H9 (cell line): ENCODE data around the gene EDAR. TPM values are rescaled to one million over a fixed set of nuclear protein-coding genes. Genes with fewer than 3 reads are reported as not detected.

Source experiments
- DNase-seq: peaks from one replicate; pipeline ENCODE4 v3.0.0-alpha.2; 2017
- H2AFZ ChIP-seq: one replicate; pipeline ENCODE4 v1.6.1; 2013; ENCODE audit warnings: mild to moderate bottlenecking, low read length, control low read depth, moderate library complexity
- H2AK5ac ChIP-seq: 2 replicates; pipeline ENCODE4 v1.6.1; 2013; ENCODE audit warnings: low read length, control low read depth, mixed read lengths; ENCODE audit not compliant: insufficient read length
- H2BK120ac ChIP-seq: one replicate; pipeline ENCODE4 v1.6.1; 2013; ENCODE audit warnings: low read depth, mild to moderate bottlenecking, low read length, control low read depth, inconsistent platforms; ENCODE audit not compliant: poor library complexity, severe bottlenecking
- H2BK12ac ChIP-seq: 2 replicates; pipeline ENCODE4 v1.6.1; 2013; ENCODE audit warnings: low read length, control low read depth, mixed read lengths, low read depth; ENCODE audit not compliant: insufficient read length
- H2BK15ac ChIP-seq: 2 replicates; pipeline ENCODE4 v1.6.1; 2013; ENCODE audit warnings: low read depth, low read length, control low read depth
- H2BK20ac ChIP-seq: one replicate; pipeline ENCODE4 v1.6.1; 2013; ENCODE audit warnings: low read depth, mild to moderate bottlenecking, low read length, control low read depth, inconsistent platforms; ENCODE audit not compliant: poor library complexity, severe bottlenecking
- H2BK5ac ChIP-seq: 2 replicates; pipeline ENCODE4 v1.6.1; 2013; ENCODE audit warnings: low read length, control low read depth, mixed read lengths; ENCODE audit not compliant: insufficient read length
- H3K14ac ChIP-seq: 2 replicates; pipeline ENCODE4 v1.6.1; 2013; ENCODE audit warnings: low read length, control low read depth; ENCODE audit not compliant: insufficient read depth
- H3K18ac ChIP-seq: 2 replicates; pipeline ENCODE4 v1.6.1; 2013; ENCODE audit warnings: low read depth, mild to moderate bottlenecking, mixed read lengths, low read length, control low read depth; ENCODE audit not compliant: insufficient read length
- H3K23ac ChIP-seq: 2 replicates; pipeline ENCODE4 v1.6.1; 2013; ENCODE audit warnings: low read length, control low read depth, mixed read lengths, low read depth; ENCODE audit not compliant: insufficient read length
- H3K23me2 ChIP-seq: 2 replicates; pipeline ENCODE4 v1.6.1; 2013; ENCODE audit warnings: low read depth, mild to moderate bottlenecking, mixed read lengths, low read length, control low read depth; ENCODE audit not compliant: insufficient read length, poor library complexity, severe bottlenecking
- H3K27ac ChIP-seq: 2 replicates; pipeline ENCODE4 v1.5.1; 2013; ENCODE audit warnings: low read length, control low read depth, mixed read lengths, low read depth; ENCODE audit not compliant: insufficient read length
- H3K27me3 ChIP-seq: 2 replicates; pipeline ENCODE4 v1.6.1; 2013; ENCODE audit warnings: low read length, control low read depth, inconsistent platforms; ENCODE audit not compliant: insufficient read depth
- H3K4ac ChIP-seq: 2 replicates; pipeline ENCODE4 v1.6.1; 2013; ENCODE audit warnings: low read depth, mild to moderate bottlenecking, control low read depth, inconsistent platforms, low read length, moderate library complexity
- H3K4me1 ChIP-seq: 2 replicates; pipeline ENCODE4 v1.6.1; 2013; ENCODE audit warnings: low read length, control low read depth, inconsistent platforms; ENCODE audit not compliant: insufficient read depth
- H3K4me2 ChIP-seq: 2 replicates; pipeline ENCODE4 v1.6.1; 2013; ENCODE audit warnings: low read length, control low read depth, mixed read lengths; ENCODE audit not compliant: insufficient read length, insufficient read depth
- H3K56ac ChIP-seq: 2 replicates; pipeline ENCODE4 v1.6.1; 2013; ENCODE audit warnings: low read depth, mild to moderate bottlenecking, mixed read lengths, low read length, control low read depth; ENCODE audit not compliant: insufficient read length
- H3K79me1 ChIP-seq: 2 replicates; pipeline ENCODE4 v1.6.1; 2013; ENCODE audit warnings: low read depth, mild to moderate bottlenecking, moderate library complexity, low read length, control low read depth, inconsistent platforms; ENCODE audit not compliant: insufficient read depth, poor library complexity, severe bottlenecking
- H3K79me2 ChIP-seq: 2 replicates; pipeline ENCODE4 v1.6.1; 2013; ENCODE audit warnings: low read length, control low read depth, inconsistent platforms; ENCODE audit not compliant: insufficient read depth
- H3K9ac ChIP-seq: 2 replicates; pipeline ENCODE4 v1.6.1; 2013; ENCODE audit warnings: low read length, control low read depth, mixed read lengths; ENCODE audit not compliant: insufficient read length; ENCODE audit errors: extremely low read depth
- H3K9me3 ChIP-seq: one replicate; pipeline ENCODE4 v1.6.1; 2013; ENCODE audit warnings: low read depth, low read length, inconsistent platforms; ENCODE audit not compliant: control insufficient read depth
- H3T11ph ChIP-seq: one replicate; pipeline ENCODE4 v1.6.1; 2013; ENCODE audit warnings: mild to moderate bottlenecking, low read length, control low read depth, inconsistent platforms
- H4K20me1 ChIP-seq: one replicate; pipeline ENCODE4 v1.6.1; 2013; ENCODE audit not compliant: control insufficient read depth, insufficient read length, insufficient read depth
- H4K5ac ChIP-seq: 2 replicates; pipeline ENCODE4 v1.6.1; 2013; ENCODE audit warnings: low read depth, mild to moderate bottlenecking, mixed read lengths, low read length, control low read depth; ENCODE audit not compliant: insufficient read length
- H4K8ac ChIP-seq: replicated peaks from 2 replicates; pipeline ENCODE4 v1.6.1; 2013; ENCODE audit warnings: low read length, control low read depth, mixed read lengths, low read depth; ENCODE audit not compliant: insufficient read length
- H4K91ac ChIP-seq: 2 replicates; pipeline ENCODE4 v1.6.1; 2013; ENCODE audit warnings: low read depth, mild to moderate bottlenecking, moderate library complexity, mixed read lengths, low read length, control low read depth; ENCODE audit not compliant: insufficient read length
- H3K27ac Mint-ChIP-seq, 3 experiments: 2 replicates in 2 of 3; 3 replicates in 1 of 3; pipeline ENCODE4 v1.8.0; 2020 to 2021; ENCODE audit warnings: mixed read lengths in 3 of 3, mild to moderate bottlenecking in 1 of 3, moderate library complexity in 1 of 3
- H3K27me3 Mint-ChIP-seq: 2 replicates; pipeline ENCODE4 v1.8.0; 2021; ENCODE audit warnings: low read depth, mild to moderate bottlenecking, moderate library complexity, mixed read lengths
- H3K36me3 Mint-ChIP-seq, 3 experiments: 2 replicates in 2 of 3; 3 replicates in 1 of 3; pipeline ENCODE4 v1.8.0; 2020 to 2021; ENCODE audit warnings: low read depth in 3 of 3, mixed read lengths in 3 of 3; ENCODE audit not compliant: insufficient read depth in 1 of 3
- H3K4me1 Mint-ChIP-seq, 2 experiments: 2 replicates each; pipeline ENCODE4 v1.8.0; 2020; ENCODE audit warnings: mixed read lengths in 2 of 2
- H3K4me3 Mint-ChIP-seq, 2 experiments: 2 replicates in 1 of 2; 3 replicates in 1 of 2; pipeline ENCODE4 v1.8.0; 2020 to 2021; ENCODE audit warnings: mild to moderate bottlenecking in 2 of 2, mixed read lengths in 2 of 2, moderate library complexity in 1 of 2
- H3K9me3 Mint-ChIP-seq, 2 experiments: 2 replicates in 1 of 2; 3 replicates in 1 of 2; pipeline ENCODE4 v1.8.0; 2020; ENCODE audit warnings: mild to moderate bottlenecking in 2 of 2, mixed read lengths in 2 of 2, moderate library complexity in 1 of 2
- WGBS: extraction: QIAGEN DNeasy Blood & Tissue Kit; methylation state at CpG from one replicate; pipeline ENCODE4 v1.1.7; 2013; ENCODE audit warnings: missing lambda C conversion rate, low lambda C conversion rate, mixed read lengths; ENCODE audit not compliant: insufficient read length; ENCODE audit errors: extremely low coverage; 5-methylcytosine and 5-hydroxymethylcytosine counted together
- total RNA-seq: library from RNA; stranded (reverse); gene quantifications from 2 replicates; pipeline ENCODE4 v1.2.1, GENCODE V29; 2021
- TF ChIP-seq, protein P1 (sequence below): fragments of 200-600 bp; sonication (generic); conservative IDR thresholded peaks from 3 replicates; pipeline ENCODE4 v1.8.0; 2021; ENCODE audit warnings: antibody characterized with exemption, mild to moderate bottlenecking

The EDAR gene
- total RNA-seq, 1 experiment from 2014 or later = not detected

- Histone ChIP-seq H3K9ac (no peak overlapping the region), H3K27ac (no peak overlapping the region), H3K18ac (no peak overlapping the region), H3K79me1 (no peaks in the 10 kb centered on the region), H2BK5ac (no peak overlapping the region), H2AK5ac (no peak overlapping the region), H3K79me2 (no peaks in the 10 kb centered on the region), H3K14ac (no peak overlapping the region), H4K5ac (no peak overlapping the region), H3K23ac (no peak overlapping the region), H4K91ac (no peak overlapping the region), H2BK20ac (no peak overlapping the region), H3T11ph (no peak overlapping the region), H3K4ac (no peak overlapping the region), H3K4me1 (no peaks in the 10 kb centered on the region), H3K56ac (no peak overlapping the region), H4K20me1 (no peaks in the 10 kb centered on the region), H4K8ac (no peak overlapping the region), H2AFZ (no peak overlapping the region), H3K4me2 (no peak overlapping the region), H2BK12ac (no peak overlapping the region), H2BK15ac (no peak overlapping the region), H2BK120ac (no peak overlapping the region), H3K27me3 (no peaks in the 10 kb centered on the region; the same call in 1 of the 2 replicates), H3K9me3 (no peaks in the 10 kb centered on the region), H3K23me2 (no peaks in the 10 kb centered on the region)
- Mint-ChIP-seq H3K27me3 (peaks cover 11% of the 10 kb centered on the region), H3K4me1 (peaks cover 0 to 5% of the 10 kb centered on the region in 2 experiments; a peak in 1 of 4 replicates), H3K4me3 (no peak overlapping the region), H3K27ac (no peak overlapping the region), H3K36me3 (no peaks in the 10 kb centered on the region), H3K9me3 (no peaks in the 10 kb centered on the region)
- no peak for DNase-seq
- no CpG with 5 or more reads among the region's 4 CpGs for WGBS
- TF ChIP-seq, protein P1, sequence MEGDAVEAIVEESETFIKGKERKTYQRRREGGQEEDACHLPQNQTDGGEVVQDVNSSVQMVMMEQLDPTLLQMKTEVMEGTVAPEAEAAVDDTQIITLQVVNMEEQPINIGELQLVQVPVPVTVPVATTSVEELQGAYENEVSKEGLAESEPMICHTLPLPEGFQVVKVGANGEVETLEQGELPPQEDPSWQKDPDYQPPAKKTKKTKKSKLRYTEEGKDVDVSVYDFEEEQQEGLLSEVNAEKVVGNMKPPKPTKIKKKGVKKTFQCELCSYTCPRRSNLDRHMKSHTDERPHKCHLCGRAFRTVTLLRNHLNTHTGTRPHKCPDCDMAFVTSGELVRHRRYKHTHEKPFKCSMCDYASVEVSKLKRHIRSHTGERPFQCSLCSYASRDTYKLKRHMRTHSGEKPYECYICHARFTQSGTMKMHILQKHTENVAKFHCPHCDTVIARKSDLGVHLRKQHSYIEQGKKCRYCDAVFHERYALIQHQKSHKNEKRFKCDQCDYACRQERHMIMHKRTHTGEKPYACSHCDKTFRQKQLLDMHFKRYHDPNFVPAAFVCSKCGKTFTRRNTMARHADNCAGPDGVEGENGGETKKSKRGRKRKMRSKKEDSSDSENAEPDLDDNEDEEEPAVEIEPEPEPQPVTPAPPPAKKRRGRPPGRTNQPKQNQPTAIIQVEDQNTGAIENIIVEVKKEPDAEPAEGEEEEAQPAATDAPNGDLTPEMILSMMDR = no peak
Measured at GRCh38 chr2:108982259-108982679, 6.8 kb downstream of the EDAR start.
